ENCODE data around the gene ANLN.

DNA sequence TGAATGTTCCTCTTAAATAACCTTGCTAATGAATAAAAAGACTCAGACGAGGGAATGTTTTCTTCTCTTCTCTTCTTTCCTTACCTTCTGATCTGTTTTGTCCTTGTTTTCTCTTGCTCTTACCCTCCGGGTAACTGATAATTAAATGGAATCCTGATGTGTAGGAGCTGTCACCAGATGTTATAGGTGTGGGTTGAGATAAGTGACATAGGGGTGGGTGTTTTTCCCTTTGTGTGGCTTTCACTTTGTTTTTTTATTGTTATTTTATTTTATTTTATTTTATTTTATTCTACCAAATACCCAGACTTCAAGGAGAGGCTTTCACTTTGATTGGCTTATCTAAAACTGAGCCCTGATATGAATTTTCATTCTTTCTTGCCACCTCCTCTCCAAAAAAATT, 25.5 kb downstream of the ANLN start:
- TF ChIP-seq, protein P1, sequence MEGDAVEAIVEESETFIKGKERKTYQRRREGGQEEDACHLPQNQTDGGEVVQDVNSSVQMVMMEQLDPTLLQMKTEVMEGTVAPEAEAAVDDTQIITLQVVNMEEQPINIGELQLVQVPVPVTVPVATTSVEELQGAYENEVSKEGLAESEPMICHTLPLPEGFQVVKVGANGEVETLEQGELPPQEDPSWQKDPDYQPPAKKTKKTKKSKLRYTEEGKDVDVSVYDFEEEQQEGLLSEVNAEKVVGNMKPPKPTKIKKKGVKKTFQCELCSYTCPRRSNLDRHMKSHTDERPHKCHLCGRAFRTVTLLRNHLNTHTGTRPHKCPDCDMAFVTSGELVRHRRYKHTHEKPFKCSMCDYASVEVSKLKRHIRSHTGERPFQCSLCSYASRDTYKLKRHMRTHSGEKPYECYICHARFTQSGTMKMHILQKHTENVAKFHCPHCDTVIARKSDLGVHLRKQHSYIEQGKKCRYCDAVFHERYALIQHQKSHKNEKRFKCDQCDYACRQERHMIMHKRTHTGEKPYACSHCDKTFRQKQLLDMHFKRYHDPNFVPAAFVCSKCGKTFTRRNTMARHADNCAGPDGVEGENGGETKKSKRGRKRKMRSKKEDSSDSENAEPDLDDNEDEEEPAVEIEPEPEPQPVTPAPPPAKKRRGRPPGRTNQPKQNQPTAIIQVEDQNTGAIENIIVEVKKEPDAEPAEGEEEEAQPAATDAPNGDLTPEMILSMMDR (IDR thresholded peaks at IDR 0.05), result no peak
- TF ChIP-seq EP300 (IDR thresholded peaks at IDR 0.05) (no peak), POLR2AphosphoS5 (IDR thresholded peaks at IDR 0.05) (no peak), POLR2A (IDR thresholded peaks at IDR 0.05) (no peak)
